ENCODE measurements around the gene OR51B4.
"Not testable (repeated sequence)": the region's sequence is repeated elsewhere in the genome, so short reads cannot be mapped to it uniquely, and the experiment has no call there.

OR51B4 gene

DNA sequence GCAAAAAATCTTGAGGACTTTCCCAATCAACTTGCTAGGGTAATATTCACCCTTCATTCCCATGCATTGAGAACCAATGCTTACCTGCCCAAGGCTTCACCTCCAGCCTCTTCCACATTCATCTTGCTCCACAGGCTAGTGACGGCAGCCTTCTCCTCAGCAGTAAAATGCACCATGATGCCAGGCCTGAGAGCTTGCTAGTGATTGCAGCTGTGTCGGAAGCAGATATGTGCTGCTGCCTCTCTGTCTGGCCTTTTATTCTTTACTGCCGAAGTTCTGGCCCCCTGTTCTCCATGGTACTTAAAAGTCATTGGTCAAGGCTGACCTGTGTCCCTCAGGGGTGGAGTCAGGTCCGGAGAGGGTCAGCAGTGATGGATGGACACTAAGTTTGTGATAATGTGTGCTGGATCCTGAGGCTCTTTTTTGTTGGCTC is 32.0 kb downstream of the OR51B4 start, which contains the start of gene HBE1:
TSS of gene HBE1 (minus strand) at position 231 of the 433 bp plus-strand sequence. CDS start at position 176, 55 bp downstream.
- DNase-seq = no peak

DNA sequence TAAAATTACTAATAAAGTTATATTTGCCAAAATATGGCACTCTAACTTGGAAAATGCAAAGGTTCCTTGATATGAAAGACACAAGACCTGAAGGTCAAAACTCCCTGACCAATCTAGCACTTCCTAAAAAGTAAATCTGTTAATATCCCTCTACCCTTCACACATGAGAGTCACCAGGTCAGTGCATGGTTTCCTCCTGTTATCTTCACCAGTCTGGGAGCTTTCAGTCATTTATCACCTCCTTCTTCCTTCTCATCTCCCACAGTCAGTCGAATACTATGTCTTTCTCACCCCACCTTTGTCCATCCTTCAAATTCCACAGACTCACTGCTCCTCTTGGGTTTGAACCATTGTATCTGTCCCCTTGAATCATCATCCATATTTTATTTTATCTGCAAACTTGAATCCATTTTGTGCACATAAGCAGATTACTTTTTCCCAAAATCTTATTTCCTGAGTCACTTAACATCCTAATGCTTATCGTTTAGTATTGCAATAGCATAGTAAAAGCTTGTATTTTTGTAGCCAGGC is 34.6 kb downstream of the OR51B4 start:
- DNase-seq = no peak

DNA sequence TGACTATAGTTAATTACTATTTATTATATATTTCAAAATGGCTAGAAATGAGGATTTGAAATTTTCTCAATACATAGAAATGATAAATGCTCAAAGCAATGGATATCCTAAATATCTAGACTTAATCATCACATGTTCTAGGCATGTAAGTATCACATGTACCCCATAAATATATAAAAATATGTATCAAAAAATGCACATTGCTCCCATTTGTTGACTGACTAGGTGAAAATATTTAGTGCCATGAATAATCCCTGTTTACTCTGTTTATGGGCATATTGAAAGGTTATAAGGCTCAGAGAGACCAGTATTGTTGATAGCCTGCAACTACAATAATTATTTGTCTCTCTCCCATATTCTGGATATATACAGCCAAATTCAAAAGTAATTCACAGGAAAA is 35.1 kb downstream of the OR51B4 start:
- DNase-seq = no peak

DNA sequence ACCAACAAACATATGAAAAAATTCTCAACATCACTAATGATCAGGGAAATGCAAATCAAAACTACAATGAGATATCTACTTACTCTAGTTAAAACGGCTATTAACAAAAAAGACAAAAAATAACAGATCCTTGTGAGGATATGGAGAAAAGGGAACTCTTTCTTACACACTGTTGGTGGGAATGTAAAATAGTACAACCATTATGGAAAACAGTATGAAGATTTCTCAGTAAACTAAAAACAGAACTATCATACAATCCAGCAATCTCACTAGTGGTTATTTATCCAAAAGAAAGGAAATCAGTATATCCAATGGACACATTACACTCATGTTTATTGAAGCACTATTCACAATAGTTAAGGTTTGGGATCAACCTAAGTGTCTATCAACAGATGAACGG is 35.9 kb downstream of the OR51B4 start:
- DNase-seq = no peak

DNA sequence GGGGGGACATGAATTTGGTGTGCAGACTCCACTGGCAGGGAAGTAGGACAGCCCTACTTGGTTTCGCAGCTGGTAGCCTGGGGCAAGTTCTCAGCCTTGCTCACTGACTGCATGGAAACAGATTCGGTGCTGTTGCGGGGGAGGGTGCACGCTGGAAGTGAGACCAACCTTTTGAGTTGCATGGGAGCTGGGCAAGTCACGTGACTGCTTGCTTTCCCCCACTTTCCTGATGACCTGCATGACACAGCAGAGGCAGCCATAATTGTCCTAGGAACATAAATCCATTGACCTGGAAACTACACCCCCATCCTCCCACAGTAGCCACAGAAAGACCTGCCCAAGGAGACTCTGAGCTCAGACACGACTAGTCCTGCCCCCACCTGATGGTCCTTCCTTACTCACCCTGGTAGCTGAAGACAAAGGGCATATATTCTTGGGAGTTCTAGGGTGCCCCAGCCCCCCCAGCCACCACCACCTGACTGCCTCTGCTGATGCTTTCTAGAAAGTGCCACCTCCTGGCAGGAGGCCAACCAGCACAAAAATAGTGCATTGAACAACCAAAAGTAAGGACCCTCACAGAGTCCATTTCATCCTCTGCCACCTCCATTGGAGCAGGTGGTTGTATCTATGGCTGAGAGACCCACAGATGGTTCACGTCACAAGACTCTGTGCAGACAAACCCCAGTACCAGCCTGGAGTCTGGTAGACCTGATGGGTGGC is 43.0 kb downstream of the OR51B4 start:
- no peak for DNase-seq

DNA sequence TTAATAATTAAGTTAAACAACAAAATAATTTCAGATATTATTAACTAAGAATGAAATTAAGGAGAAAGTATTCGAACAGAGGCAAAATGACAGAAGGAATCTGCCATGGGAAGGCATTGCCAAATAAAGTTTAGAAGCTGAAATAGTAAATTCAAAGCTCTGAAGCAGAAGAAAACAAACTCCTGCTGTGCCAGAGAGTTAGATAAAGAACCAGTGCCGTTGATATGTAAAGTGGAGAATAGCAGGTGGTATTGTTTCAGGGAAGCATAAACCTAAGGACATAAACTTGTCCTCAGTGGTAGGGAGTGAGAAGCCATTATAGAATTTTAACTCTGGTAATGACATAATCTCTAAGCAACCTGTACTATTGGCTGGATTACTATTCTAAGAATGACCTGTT is 44.5 kb downstream of the OR51B4 start:
- no peak for DNase-seq

DNA sequence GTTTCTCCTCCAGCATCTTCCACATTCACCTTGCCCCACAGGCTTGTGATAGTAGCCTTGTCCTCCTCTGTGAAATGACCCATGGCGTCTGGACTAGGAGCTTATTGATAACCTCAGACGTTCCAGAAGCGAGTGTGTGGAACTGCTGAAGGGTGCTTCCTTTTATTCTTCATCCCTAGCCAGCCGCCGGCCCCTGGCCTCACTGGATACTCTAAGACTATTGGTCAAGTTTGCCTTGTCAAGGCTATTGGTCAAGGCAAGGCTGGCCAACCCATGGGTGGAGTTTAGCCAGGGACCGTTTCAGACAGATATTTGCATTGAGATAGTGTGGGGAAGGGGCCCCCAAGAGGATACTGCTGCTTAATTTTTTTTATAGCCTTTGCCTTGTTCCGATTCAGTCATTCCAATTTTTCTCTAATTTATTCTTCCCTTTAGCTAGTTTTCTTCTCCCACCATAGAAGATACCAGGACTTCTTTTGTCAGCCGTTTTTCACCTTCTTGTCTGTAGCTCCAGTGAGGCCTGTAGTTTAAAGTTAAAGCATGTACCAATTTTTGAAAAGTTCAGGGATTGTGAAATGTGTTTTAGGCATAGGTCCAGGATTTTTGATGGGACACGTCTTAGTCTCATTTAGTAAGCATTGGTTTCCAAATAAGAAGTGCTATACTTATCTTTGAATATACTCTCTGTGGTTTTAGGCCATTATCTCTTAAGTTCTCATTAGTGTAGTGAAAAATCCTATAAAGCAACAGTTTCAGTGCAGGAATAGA is 46.9 kb downstream of the OR51B4 start, which contains the start of gene HBG2:
TSS of gene HBG2 (minus strand) at position 136 of the 768 bp plus-strand sequence. CDS start at position 83, 53 bp downstream.
- DNase-seq = not testable (repeated sequence)

DNA sequence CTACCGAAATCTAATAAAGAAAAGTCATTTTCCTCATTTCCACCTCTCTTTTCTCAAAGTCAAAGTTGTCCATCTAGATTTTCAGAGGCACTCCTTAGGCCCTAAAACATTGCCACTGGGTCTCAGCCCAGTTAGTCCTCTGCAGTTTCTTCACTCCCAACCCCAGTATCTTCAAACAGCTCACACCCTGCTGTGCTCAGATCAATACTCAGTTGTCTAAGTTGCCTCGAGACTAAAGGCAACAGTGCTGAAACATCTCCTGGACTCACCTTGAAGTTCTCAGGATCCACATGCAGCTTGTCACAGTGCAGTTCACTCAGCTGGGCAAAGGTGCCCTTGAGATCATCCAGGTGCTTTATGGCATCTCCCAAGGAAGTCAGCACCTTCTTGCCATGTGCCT is 47.7 kb downstream of the OR51B4 start:
- not testable (repeated sequence) for DNase-seq

DNA sequence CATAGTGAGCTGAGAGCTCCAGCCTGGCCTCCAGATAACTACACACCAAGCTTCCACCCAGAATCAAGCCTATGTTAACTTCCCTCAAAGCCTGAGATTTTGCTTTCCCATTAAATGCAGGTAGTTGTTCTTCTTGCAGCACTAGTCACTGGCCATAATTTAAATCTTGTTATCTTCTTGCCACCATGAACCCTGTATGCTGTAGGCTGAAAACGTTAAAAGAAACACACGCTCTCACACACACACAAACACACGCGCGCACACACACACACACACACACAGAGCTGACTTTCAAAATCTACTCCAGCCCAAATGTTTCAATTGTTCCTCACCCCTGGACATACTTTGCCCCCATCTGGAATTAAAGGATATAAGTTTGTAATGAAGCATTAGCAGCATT is 48.3 kb downstream of the OR51B4 start:
- DNase-seq = not testable (repeated sequence)

DNA sequence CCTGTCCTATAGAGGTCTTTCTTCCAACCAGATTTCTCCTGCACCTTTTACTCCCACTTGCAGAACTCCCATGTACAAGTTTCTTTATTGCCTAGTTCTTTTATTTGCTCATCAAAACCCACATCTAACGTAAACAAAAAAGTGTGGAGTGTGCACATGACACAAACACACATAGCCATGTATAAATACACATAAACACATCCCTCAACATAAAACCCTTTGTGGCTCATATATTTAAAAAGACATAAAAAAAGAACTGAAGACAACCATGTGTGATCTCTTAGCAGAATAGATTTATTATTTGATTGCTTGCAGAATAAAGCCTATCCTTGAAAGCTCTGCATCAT is 48.9 kb downstream of the OR51B4 start:
- no peak for DNase-seq

DNA sequence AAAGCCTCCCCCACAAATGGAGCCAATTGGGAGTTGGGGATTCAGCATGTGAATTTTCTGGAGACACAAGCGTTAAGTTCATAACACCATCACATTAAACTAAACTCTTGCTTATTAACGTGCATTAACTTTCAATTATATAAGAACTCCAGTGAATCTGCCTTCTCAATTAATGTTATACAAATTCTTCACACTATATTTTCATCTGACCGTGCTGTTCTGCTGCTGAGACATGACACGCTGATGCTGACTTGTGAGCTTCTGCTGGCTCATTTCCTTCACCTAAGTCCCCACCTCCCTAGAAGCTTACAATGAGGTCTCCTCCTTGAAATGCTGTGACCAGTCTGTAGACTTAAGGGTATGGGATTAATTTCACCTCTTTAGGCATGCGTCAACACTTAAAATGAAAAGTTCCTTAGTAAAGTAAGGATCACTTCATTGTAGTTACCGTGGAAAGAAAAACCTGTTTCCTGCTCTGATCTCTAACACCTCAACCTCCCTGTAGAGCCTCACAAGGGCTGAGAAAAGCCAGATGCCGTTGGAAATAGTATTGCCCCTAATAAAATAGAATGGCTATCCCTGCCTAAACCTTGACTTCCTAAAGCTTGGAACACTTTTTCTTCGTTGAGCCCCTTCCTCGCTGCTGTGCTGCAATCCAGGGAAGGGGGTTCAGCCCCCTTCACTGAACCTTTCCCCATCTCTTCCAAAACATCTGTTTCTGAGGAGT is 49.4 kb downstream of the OR51B4 start:
- DNase-seq = no peak

DNA sequence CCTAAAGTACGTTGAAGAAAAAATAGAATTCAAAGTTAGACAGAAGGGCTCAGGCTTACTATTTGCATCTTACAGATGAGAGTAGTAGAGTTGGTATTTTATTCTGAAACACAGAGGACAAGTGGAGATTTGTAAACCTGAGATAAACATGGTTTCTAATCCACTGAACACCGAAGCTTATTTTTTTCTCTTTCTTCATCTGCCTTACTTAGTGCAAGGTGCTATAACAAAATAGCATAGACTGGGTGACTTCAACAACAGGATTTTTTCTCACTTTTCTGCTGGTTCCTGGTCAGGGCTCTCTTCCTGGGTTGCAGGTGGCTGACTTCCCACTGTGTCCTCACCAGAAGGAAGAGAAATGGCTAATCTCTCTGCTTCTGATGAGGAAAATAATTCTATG is 50.0 kb downstream of the OR51B4 start:
- DNase-seq = no peak
